ENCODE results near the gene USP49. TPM values are rescaled to one million over a fixed set of nuclear protein-coding genes. Genes with fewer than 3 reads are reported as not detected.

The USP49 gene
- total RNA-seq, 5 donors from 2014 or later (not counting 1 experiment from before 2014, with no cell fraction given): 2.5 to 5.2 (median 3.3) TPM

DNA sequence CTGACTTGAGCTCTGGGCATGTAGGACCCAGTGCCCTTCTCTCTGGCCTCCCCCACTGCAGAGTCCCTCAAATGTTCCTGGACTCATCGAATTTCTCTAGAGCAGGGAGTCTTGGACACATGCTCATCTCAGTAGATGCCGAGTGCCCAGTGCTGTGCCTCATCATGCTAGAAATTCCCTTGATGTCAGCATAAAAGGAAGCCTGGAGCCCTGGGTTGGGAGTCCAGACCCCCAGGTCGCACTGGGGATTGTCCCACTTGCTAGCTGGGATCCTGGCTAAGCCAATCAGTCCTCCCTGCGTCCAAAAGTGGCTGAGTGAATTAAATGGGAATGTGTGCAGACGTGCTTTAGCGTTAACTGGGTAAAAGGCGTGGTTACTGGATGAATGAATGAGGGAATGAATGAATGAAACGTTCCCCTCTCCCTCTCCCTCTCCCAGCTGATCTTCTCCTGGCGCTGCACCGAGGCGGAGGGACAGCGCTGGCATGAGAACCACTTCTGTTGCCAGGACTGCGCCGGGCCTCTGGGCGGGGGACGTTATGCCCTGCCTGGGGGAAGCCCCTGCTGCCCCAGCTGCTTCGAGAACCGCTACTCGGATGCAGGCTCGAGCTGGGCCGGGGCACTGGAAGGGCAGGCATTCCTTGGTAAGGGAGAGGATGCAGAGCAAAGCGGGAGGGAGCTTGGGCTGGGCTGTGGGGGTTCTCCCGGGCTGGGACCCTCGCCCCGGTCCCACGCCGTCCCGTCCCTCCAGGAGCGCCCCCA is 109.3 kb downstream of the USP49 start:
- Histone ChIP-seq H3K9me3 (no peaks in the 10 kb centered on the region), H3K4me1 (ENCODE audit: control insufficient read depth in 1 of 2, extremely low read depth in 1 of 2, insufficient read depth in 2 of 2, low read length in 2 of 2) (peaks cover 5 to 24% of the 10 kb centered on the region in 2 experiments), H3K27ac (ENCODE audit: low read length) (no peak overlapping the region), H3K27me3 (replicated peaks in 1 of 2; ENCODE audit: control insufficient read depth in 2 of 2, extremely low read depth in 1 of 2, insufficient read depth in 2 of 2, low read length in 1 of 2) (peaks cover 0 to 14% of the 10 kb centered on the region in 2 experiments), H3K4me3 (ENCODE audit: control insufficient read depth in 1 of 2, extremely low read depth in 1 of 2, low read length in 1 of 2) (peak overlapping the region; percentile 24 to 29), H3K36me3 (ENCODE audit: control insufficient read depth in 2 of 2, extremely low read depth in 1 of 2, insufficient read depth in 1 of 2, low read length in 1 of 2) (peaks cover 4 to 20% of the 10 kb centered on the region in 2 donors)
- POLR2A ChIA-PET: no interaction called here
- CTCF ChIA-PET: interaction anchor here in 1 of 2 donors (0.6 to 2.5 kb wide), 12 partner anchors 9 to 779 kb away, joined by 3 to 46 read pairs (median 3); partner anchors contain the start of genes BYSL and MED20
- Mint-ChIP-seq H3K4me3 (peak overlapping the region; percentile 93 to 97 (median 94)), H3K27ac (peak overlapping the region in 1 of 2 donors; percentile 75), H3K27me3 (peaks cover 4% of the 10 kb centered on the region in 2 donors), H3K9me3 (no peaks in the 10 kb centered on the region), H3K36me3 (peaks cover 10% of the 10 kb centered on the region), H3K4me1 (peaks cover 14 to 40% (median 20%) of the 10 kb centered on the region in 3 donors)
- WGBS (ENCODE audit: insufficient coverage): 48% methylated on average over 14 of the region's 29 CpGs
- DNase-seq (no peak), ATAC-seq (replicated peaks in 1 of 4) (no peak)

DNA sequence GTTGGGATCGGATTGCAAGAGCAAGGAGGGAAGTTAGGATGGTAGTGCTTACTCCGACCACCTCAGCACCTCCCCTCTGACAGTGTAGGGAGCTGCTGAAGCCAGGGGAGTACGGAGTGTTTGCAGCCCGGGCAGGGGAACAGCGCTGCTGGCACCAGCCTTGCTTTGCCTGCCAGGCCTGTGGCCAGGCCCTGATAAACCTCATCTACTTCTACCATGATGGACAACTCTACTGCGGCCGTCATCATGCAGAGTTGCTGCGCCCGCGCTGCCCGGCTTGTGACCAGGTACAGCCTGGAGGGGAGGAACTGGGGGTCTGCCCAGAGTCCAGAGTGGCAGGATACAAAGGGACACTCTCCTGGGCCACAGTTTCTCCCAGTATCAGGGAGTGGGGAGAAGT is 109.9 kb downstream of the USP49 start:
- ChIA-PET POLR2A (no interaction called here), CTCF (interaction anchor here in 1 of 2 donors (0.7 to 1.4 kb wide), 3 partner anchors 70 to 183 kb away, joined by 3 to 4 read pairs (median 3); partner anchors contain the start of gene BYSL)
- H3K27me3 Mint-ChIP-seq: peaks cover 5% of the 10 kb centered on the region in 2 donors
- no peak overlapping the region for H3K27ac Mint-ChIP-seq
- H3K4me3 Mint-ChIP-seq: peak overlapping the region; percentile 93 to 97 (median 94)
- H3K4me1 Mint-ChIP-seq: peaks cover 14 to 41% (median 21%) of the 10 kb centered on the region in 3 donors
- peaks cover 0 to 19% of the 10 kb centered on the region in 2 experiments for H3K27me3 ChIP-seq (replicated peaks in 1 of 2; ENCODE audit: control insufficient read depth in 2 of 2, extremely low read depth in 1 of 2, insufficient read depth in 2 of 2, low read length in 1 of 2)
- WGBS (ENCODE audit: insufficient coverage): 100% methylated on average over 1 of the region's 11 CpGs
- no peaks in the 10 kb centered on the region for H3K9me3 Mint-ChIP-seq
- H3K36me3 Mint-ChIP-seq: peaks cover 9% of the 10 kb centered on the region
- no peaks in the 10 kb centered on the region for H3K9me3 ChIP-seq
- no peak for DNase-seq
- H3K36me3 ChIP-seq (ENCODE audit: control insufficient read depth in 2 of 2, extremely low read depth in 1 of 2, insufficient read depth in 1 of 2, low read length in 1 of 2): peaks cover 4 to 14% of the 10 kb centered on the region in 2 donors
- no peak overlapping the region for H3K4me3 ChIP-seq (ENCODE audit: control insufficient read depth in 1 of 2, extremely low read depth in 1 of 2, low read length in 1 of 2)
- H3K4me1 ChIP-seq (ENCODE audit: control insufficient read depth in 1 of 2, extremely low read depth in 1 of 2, insufficient read depth in 2 of 2, low read length in 2 of 2): peaks cover 6 to 29% of the 10 kb centered on the region in 2 experiments
- ATAC-seq (replicated peaks in 1 of 4): no peak
- H3K27ac ChIP-seq (ENCODE audit: low read length): no peak overlapping the region

DNA sequence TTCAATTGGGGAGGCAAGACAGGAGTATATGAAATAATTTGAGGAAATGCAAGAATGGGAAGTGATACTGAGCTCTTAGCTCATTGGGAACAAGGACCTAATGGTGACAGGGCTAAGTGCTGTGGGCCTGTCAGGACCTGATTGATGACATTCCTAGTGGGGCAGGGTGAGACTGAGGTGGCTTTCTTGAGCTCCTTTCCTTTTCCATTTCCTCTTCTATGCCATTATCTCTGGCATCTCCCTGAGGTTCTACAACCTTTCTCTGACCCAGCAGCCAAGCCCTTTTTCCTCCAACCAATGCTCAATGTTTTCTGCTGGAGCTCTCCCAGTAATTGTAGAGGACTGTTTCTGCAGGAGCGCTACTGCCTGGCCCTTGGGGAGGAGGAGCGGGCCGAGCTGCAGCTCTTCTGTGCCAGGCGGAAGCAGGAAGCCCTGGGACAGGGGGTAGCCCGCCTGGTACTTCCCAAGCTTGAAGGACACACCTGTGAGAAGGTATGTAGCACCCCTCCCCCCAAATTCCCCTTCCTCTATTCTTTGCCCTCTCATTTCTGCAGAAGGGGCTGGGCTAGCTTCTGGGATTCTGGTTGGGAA is 110.5 kb downstream of the USP49 start:
- no peak for ATAC-seq (replicated peaks in 1 of 4)
- Histone ChIP-seq H3K27me3 (replicated peaks in 1 of 2; ENCODE audit: control insufficient read depth in 2 of 2, extremely low read depth in 1 of 2, insufficient read depth in 2 of 2, low read length in 1 of 2) (peaks cover 0 to 21% of the 10 kb centered on the region in 2 experiments), H3K27ac (ENCODE audit: low read length) (no peak overlapping the region), H3K4me3 (ENCODE audit: control insufficient read depth in 1 of 2, extremely low read depth in 1 of 2, low read length in 1 of 2) (no peak overlapping the region), H3K4me1 (ENCODE audit: control insufficient read depth in 1 of 2, extremely low read depth in 1 of 2, insufficient read depth in 2 of 2, low read length in 2 of 2) (peaks cover 6 to 33% of the 10 kb centered on the region in 2 experiments), H3K9me3 (no peaks in the 10 kb centered on the region), H3K36me3 (ENCODE audit: control insufficient read depth in 2 of 2, extremely low read depth in 1 of 2, insufficient read depth in 1 of 2, low read length in 1 of 2) (peaks cover 4 to 8% of the 10 kb centered on the region in 2 donors)
- H3K27ac Mint-ChIP-seq: no peak overlapping the region
- peaks cover 8 to 39% (median 21%) of the 10 kb centered on the region in 3 donors for H3K4me1 Mint-ChIP-seq
- peaks cover 3% of the 10 kb centered on the region for H3K36me3 Mint-ChIP-seq
- no peaks in the 10 kb centered on the region for H3K9me3 Mint-ChIP-seq
- CTCF ChIA-PET: interaction anchor here in 1 of 2 donors (0.7 to 1.4 kb wide), 6 partner anchors 69 to 430 kb away, joined by 3 to 5 read pairs (median 4); partner anchors contain the start of gene BYSL
- peaks cover 5% of the 10 kb centered on the region in 2 donors for H3K27me3 Mint-ChIP-seq
- POLR2A ChIA-PET: interaction anchor here in 1 of 2 donors (0.7 kb wide), 1 partner anchor 260 kb away, joined by 3 read pairs; no protein-coding TSS in a partner anchor
- H3K4me3 Mint-ChIP-seq: peak overlapping the region; percentile 66 to 94 (median 93)
- WGBS (ENCODE audit: insufficient coverage): 100% methylated on average over 1 of the region's 5 CpGs
- DNase-seq: no peak

DNA sequence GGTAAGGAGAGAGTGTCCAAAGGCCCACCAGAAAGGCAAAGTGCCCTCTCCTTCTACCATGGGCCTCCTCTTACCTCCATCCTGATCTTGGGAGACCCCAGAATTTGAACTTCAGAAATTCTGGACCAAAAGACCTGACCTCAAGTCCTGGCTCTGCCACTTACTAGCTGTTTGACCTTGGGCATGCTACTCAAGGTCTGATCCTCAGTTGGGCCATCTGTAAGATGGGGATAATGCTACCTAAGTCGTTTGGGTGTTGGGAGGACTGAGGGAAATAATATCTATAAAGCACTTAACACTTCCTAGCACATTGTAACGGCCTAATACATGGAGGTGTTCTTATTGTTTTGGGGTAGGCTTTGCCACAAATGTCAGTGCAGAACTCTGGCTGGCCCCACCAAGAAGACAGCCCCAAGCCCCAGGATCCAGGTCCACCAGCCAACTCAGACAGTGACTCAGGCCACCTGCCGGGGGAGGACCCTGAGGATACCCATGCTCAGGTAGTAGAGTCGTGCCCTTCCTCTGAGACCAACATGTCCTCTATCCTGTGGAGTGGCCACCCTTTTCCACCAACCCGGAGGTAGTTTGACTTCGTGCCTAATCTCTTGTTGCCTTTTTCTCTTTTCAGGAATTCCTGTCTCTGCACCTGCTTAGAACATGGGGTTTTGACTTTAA is 111.9 kb downstream of the USP49 start:
- WGBS (ENCODE audit: insufficient coverage): 100% methylated on average over 1 of the region's 6 CpGs
- Histone ChIP-seq H3K27me3 (replicated peaks in 1 of 2; ENCODE audit: control insufficient read depth in 2 of 2, extremely low read depth in 1 of 2, insufficient read depth in 2 of 2, low read length in 1 of 2) (peaks cover 0 to 21% of the 10 kb centered on the region in 2 experiments), H3K9me3 (no peaks in the 10 kb centered on the region), H3K4me3 (ENCODE audit: control insufficient read depth in 1 of 2, extremely low read depth in 1 of 2, low read length in 1 of 2) (no peak overlapping the region), H3K4me1 (ENCODE audit: control insufficient read depth in 1 of 2, extremely low read depth in 1 of 2, insufficient read depth in 2 of 2, low read length in 2 of 2) (peaks cover 11 to 32% of the 10 kb centered on the region in 2 experiments), H3K36me3 (ENCODE audit: control insufficient read depth in 2 of 2, extremely low read depth in 1 of 2, insufficient read depth in 1 of 2, low read length in 1 of 2) (no peaks in the 10 kb centered on the region), H3K27ac (ENCODE audit: low read length) (no peak overlapping the region)
- H3K27me3 Mint-ChIP-seq: peaks cover 5% of the 10 kb centered on the region in 2 donors
- DNase-seq (no peak), ATAC-seq (replicated peaks in 1 of 4) (no peak)
- no peak overlapping the region for H3K4me3 Mint-ChIP-seq
- H3K36me3 Mint-ChIP-seq: no peaks in the 10 kb centered on the region
- no peaks in the 10 kb centered on the region for H3K9me3 Mint-ChIP-seq
- CTCF ChIA-PET: interaction anchor here in 1 of 2 donors (0.9 kb wide), 1 partner anchor 258 kb away, joined by 3 read pairs; no protein-coding TSS in a partner anchor
- H3K27ac Mint-ChIP-seq: no peak overlapping the region
- POLR2A ChIA-PET: interaction anchor here in 1 of 2 donors (0.5 kb wide), 1 partner anchor 436 kb away, joined by 6 read pairs; no protein-coding TSS in a partner anchor
- H3K4me1 Mint-ChIP-seq: peaks cover 14 to 35% (median 21%) of the 10 kb centered on the region in 3 donors

DNA sequence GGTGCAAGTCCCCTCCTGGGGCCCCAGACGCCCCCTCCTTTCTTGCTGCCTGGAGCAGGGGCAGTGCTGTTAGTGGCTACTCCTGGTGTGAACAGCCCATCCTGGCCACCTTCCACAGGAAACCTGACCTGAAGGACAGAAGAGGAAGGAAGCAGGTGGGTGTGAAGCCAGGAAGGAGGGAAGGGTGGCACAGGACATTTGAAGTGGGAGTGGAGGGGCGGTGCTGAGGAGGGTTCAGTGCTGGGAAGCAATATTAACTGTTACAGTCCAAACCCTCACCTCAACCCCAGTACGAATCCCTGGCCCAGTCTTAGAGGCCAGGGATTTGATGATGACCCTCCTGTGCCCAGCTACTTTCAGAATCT is 113.8 kb downstream of the USP49 start:
- Histone ChIP-seq H3K36me3 (ENCODE audit: control insufficient read depth in 2 of 2, extremely low read depth in 1 of 2, insufficient read depth in 1 of 2, low read length in 1 of 2) (peaks cover 0 to 4% of the 10 kb centered on the region in 2 donors), H3K9me3 (no peaks in the 10 kb centered on the region), H3K27ac (ENCODE audit: low read length) (no peak overlapping the region), H3K4me1 (ENCODE audit: control insufficient read depth in 1 of 2, extremely low read depth in 1 of 2, insufficient read depth in 2 of 2, low read length in 2 of 2) (peaks cover 11 to 32% of the 10 kb centered on the region in 2 experiments), H3K4me3 (ENCODE audit: control insufficient read depth in 1 of 2, extremely low read depth in 1 of 2, low read length in 1 of 2) (no peak overlapping the region), H3K27me3 (replicated peaks in 1 of 2; ENCODE audit: control insufficient read depth in 2 of 2, extremely low read depth in 1 of 2, insufficient read depth in 2 of 2, low read length in 1 of 2) (peaks cover 0 to 21% of the 10 kb centered on the region in 2 experiments)
- 83% methylated on average over 1 of the region's 3 CpGs for WGBS (ENCODE audit: insufficient coverage)
- H3K27me3 Mint-ChIP-seq: peaks cover 5% of the 10 kb centered on the region in 2 donors
- peak overlapping the region; percentile 47 to 71 (median 70) for H3K4me3 Mint-ChIP-seq
- H3K36me3 Mint-ChIP-seq: no peaks in the 10 kb centered on the region
- ChIA-PET CTCF (interaction anchor here (0.6 to 0.9 kb wide), 4 partner anchors 78 to 331 kb away, joined by 3 to 4 read pairs (median 3); partner anchors contain the start of genes BYSL (in 1 of the 2) and MED20 (in 1 of the 2)), POLR2A (no interaction called here)
- peaks cover 14 to 33% (median 19%) of the 10 kb centered on the region in 3 donors for H3K4me1 Mint-ChIP-seq
- no peaks in the 10 kb centered on the region for H3K9me3 Mint-ChIP-seq
- H3K27ac Mint-ChIP-seq: no peak overlapping the region
- ATAC-seq (replicated peaks in 1 of 4) (no peak), DNase-seq (no peak)

All from T-cell (primary cell).